ENCODE results near the gene NFS1.
"Not testable (repeated sequence)": the region's sequence is repeated elsewhere in the genome, so short reads cannot be mapped to it uniquely, and the experiment has no call there.

The NFS1 gene

DNA sequence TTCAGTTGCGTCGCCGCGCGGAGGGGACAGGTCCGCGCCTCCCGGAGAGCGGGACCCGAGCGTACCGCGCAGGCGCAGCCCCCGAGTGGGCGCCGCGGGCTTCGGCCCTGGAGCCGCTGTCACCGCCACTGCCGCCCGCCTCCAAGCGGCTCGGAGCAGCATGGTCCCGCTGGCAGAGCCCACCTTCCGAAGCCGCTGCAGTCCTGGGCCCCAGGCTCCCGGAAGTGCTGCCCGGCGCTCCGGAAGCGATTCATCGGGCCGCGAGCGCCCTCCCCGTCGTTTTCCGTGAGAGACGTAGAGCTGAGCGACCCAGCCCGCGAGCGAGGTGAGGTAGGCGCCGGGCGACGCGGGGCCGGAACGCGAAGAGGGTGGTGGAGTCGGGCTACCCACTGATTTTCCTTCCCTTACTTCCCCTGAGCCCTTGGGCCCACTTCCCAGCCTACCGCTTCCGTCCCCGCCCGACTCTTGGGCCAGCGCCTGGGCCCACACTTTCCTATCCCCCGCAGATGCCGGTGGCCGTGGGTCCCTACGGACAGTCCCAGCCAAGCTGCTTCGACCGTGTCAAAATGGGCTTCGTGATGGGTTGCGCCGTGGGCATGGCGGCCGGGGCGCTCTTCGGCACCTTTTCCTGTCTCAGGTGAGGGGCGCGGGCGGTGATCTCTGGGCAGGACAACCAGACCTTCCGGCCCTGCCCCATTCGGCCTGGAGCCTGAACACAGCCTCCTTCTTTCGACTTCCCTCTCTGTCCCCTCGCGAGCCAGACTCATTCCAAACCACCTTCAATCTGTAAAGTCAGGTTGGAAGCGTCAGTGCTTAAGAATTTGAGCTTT lies at the start of gene NFS1, which contains the start of gene ROMO1:
Gene NFS1, minus strand, starts transcription at position 226 of the 830 bp plus-strand sequence. Its CDS starts 64 bp downstream, at position 162.
Gene ROMO1, plus strand, starts transcription at position 279 of the 830 bp plus-strand sequence. Its CDS starts 228 bp downstream, at position 507.
- peak; percentile 68 for DNase-seq

DNA sequence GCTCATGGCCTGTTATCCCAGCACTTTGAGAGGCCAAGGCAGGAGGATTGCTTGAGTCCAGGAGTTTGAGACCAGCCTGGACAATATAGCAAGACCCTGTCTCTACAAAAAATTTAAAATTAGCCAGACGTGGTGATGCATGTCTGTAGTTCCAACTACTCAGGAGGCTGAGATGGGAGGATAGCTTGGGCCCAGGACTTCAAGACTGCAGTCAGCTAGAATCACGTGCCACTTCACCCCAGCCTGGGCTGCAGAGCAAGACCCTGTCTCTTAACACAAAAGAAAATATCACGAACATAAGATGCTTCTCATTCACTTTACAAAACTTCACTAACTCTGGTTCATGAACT lies 45.3 kb upstream of the NFS1 start:
- not testable (repeated sequence) for DNase-seq

GRCh38 chr20:35743693-35744491 lies 44.7 kb upstream of the NFS1 start:
- DNase-seq: peak; percentile 78

DNA sequence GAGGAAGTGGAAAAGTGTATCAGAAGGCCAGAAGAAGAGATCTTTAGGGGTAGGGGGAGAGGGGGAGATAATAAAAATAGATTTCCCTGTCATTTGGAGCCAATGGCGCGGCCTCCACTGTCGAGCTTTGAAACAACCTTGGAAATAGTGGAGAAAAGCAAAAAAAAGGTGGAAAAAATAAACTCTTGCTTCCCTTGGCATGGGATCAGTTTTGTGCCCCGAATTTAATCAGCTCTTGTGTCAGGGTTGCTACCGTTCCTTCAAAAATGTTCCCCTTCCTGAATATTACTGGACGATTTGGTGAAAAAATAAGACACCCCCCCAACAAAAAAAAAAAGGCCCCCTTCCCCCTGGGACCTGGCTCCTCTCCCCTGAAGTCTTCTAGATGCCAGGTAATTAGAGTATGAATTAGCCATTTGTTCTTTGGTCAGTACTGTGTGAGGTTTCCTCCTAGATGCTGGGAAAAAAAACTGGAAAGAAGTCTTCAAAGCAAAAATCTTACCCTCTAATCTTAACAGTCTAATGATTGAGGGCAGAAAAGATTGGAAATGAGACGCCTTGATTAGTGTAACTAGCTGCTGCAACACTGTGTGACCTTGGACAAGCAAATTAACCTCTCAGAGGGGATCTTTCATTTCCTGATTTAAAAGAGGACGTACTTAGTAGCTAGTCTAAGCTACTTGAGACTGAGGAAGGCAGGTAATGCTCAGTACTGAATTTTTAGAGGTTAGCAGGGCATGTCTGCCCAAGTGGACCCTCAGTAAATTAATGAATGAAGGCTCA lies 43.8 kb upstream of the NFS1 start:
- peak; percentile 82 for DNase-seq

DNA sequence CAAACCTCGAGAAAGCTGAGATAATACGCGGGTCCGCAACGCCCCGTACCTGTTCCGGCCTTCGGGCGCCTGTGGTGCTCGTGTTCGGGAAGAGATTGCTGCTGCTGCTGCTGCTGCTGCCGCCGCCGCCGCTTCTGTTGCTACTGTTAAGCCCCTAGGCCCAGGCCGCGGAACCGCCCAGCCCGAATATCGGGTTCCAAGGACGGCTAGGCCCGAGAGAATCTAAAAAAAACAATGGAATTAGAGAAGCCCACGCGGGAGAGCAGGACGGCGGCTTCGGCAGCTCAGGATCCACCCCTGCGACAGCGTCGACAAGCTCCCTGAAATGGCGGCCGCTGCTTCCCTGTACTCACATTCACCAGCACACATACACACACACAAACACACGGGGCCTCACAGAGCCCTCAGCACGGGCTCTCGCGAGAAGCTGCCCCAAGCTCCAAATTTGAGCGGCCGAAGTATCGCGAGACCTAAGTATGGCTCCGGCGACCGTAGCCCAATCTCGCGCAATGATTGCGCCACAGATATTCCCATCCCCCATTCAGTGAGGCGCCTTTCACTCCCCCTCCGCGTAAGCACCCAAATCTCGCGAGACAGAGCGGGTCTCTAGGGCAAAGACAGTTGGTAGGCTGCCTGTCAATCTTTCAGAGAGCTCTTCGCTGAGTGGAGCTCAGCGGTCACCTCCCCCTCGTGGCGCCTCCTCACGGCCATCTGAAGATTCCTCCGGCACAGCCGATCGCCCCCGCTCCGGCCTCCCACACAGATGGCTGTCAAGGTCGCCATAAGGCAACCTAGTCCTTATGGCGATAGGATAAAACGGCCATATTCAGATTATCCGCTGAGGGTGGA lies 43.0 kb upstream of the NFS1 start, which contains the start of gene RBM39:
Gene RBM39, minus strand, starts transcription at position 369 of the 849 bp plus-strand sequence. CDS start 1,386 bp downstream, outside the sequence.
- DNase-seq: peak; percentile 100

DNA sequence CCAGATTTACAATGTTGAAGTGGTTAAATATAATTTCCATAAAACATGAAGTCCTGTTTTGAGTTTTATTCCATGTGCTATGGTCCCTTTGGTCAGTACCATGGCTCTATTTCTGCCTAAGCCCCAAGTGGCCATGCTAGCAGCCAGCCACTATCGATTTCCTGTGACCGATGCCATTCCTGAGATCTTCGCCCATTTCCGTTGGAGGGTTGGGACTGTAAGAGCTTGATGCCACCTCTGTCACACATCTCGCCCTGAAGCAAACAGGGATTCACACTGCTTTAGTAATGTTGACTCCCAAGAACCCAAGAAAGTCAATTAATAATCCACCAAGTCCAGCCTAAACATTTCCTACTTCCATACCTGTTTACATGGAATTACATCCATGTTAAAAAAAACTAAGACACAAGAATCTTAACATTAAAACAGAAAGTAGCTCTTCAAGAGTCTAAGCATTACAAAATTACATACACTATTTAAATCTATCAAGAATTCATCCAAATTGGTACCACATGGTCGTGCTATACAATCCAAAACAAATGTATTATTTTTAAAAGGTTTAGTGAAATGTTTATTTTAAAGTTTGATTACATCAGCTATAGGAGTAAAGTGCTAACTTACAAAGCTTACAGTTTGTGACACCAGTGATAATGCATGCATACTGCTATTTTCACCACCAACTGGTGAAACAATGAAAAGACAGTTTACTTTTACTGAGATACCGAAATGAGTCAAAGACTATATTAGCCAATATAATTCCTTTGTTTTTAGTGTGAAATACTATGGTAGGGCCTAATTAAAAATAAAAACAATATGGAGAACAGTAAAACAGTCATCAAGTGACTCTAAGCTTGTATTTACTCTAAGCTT lies 40.4 kb upstream of the NFS1 start:
- peak; percentile 17 for DNase-seq

DNA sequence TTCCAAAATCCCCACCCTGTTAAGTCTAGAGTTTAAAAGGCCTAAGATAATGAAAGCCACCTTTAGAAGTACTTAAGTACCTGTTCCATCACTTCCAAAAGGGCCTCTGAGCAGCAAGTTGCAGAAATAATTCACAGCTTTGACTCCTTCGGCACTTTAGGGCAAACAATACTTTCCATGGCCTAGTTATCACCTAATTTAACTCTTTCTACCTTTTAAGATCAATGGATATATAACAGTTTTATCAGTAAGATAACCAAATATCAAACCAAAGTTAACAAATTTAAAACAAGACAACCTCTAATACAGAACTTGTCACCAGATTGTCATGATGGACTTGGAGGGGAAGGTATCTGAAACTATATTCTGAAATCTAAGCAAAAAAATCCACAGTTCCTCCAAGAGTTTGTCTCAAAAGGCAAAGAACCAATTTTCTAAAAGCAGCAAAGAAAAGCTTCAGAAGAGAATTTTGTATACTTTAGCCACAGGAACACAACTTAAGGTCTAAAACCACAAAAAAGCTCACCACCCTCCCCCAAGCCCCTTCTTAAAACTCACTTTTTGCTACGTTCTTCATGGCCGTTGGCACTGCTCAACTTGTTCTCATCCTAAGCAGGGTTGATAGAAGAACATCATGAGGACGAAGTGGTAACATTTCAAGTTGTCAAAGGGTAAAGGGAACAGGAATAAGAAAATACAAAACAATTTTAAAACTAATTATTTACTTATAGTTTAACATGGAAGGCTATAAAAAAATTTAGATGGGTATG lies 39.4 kb upstream of the NFS1 start:
- DNase-seq: no peak

- DNase-seq: no peak
Observed at GRCh38 chr20:35737865-35738333, 38.7 kb upstream of the NFS1 start.

- DNase-seq: no peak
Observed at GRCh38 chr20:35735826-35736470, 36.8 kb upstream of the NFS1 start.

GRCh38 chr20:35734777-35735649 lies 35.9 kb upstream of the NFS1 start:
- no peak for DNase-seq

GRCh38 chr20:35734374-35734773 lies 35.2 kb upstream of the NFS1 start:
- DNase-seq: no peak

GRCh38 chr20:35732644-35732982 lies 33.5 kb upstream of the NFS1 start:
- DNase-seq: no peak

GRCh38 chr20:35731862-35732643 lies 32.9 kb upstream of the NFS1 start:
- no peak for DNase-seq

- no peak for DNase-seq
Observed at GRCh38 chr20:35731469-35731788, 32.3 kb upstream of the NFS1 start.

DNA sequence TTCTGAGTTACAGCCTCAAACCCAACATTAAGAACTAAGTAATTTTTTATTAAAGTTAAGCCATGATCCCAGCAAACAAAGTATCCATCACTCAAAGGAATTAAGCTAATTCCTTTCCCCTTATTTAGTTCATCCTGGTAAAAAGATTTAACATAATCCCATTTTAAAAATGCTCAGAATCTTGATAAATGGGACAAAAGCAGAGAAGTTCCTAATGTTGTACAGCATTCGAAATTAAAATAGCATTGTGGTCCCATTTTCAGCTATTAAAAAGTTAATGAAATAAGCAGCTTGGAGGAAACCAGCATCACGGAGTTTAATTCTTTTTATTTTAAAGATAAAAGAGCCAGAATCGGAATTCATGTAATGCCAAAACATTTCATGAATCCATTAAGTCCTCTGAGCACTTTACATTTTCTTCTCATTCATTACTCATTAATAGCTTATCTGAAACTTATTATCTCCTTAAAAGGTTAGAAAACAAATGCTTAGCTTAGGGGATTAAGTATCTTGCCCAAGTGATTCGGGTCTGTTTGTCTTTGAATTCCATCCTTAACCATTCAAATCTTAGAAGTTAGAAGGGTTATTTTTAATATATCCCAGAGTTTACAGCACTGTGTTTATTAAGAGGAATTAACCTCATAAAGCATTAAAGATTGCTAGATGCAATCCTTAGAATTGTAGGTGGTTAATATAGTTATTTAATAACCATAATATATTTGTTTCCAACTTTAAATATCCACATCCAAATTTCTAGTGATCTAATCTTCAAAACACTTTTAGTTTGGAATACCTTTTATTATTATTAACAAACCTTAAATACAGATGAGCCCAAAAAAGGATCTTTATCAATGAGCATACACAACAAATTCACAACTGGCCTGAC lies 31.7 kb upstream of the NFS1 start:
- no peak for DNase-seq

DNA sequence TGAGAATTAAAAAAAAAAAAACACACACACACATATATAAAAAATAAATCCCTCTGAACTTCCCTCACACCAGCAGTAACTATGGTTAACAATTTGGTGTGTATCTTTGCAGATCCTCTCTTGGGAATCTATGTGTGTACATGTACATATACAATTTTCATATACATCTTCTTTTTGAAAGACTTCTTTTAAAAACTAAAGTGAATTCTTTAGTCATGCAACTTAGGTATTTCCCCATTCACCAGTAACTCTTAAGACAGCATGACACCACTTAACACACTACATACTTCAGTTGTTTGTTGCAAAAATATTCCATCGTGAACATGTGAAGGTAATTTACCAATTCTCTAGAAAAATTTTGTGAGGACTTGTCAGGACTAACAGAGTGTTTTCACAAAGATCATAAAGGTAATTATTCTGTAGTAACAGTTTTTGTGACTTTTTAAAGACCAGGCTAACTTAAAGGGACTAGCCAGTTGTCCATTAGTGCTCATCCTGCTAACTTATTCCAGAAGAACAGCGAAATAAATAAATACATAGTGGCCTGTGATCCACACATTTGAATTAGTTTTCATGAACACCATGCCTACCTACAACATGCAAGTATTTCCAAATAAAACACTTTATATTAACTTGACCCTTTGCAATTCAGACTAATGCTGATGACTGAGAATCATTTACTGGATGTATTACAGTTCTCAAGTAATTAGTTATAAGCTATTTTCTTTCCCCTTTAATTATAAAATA lies 30.9 kb upstream of the NFS1 start:
- no peak for DNase-seq

All from MV-4-11 (cell line).